C4-2B (cell line): Measurements from ENCODE around the gene BTRC.

ENCODE experiments used
- H3K27ac ChIP-seq: fragments of 450-650 bp; 2 replicates; pipeline ENCODE4 v1.5.1; 2017
- CTCF ChIP-seq: fragments of 450-650 bp; conservative IDR thresholded peaks from 2 replicates; pipeline ENCODE4 v1.5.1; 2017; ENCODE audit warnings: mild to moderate bottlenecking
- ZFX ChIP-seq: fragments of 450-650 bp; IDR thresholded peaks from 2 replicates; pipeline ENCODE4 v1.6.1; 2017

BTRC gene

GRCh38 chr10:101450277-101451080 lies 96.5 kb downstream of the BTRC start:
- no peak for TF ChIP-seq CTCF
- TF ChIP-seq ZFX: no peak
- H3K27ac ChIP-seq: no peak overlapping the region

DNA sequence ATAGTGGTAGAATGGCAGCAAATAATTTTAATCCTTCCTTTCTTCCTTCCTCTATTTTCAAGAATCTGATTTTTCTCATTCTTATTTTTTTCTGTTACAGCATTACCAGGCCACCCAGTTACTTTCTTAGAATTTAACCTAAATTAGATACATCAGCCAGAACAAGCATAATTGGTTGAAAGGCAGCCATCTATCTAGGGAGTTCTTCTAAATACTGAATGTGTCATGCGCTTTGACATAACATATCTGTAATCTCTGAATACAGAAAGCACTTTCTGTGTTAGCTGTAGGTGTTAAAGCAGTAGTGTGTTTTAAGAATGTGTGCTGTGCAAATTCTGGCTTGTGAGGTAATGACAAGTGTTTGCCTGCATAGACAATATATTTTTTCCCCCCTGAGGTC lies 97.3 kb downstream of the BTRC start:
- H3K27ac ChIP-seq: no peak overlapping the region
- TF ChIP-seq ZFX (no peak), CTCF (no peak)

GRCh38 chr10:101451667-101452069 lies 97.7 kb downstream of the BTRC start:
- TF ChIP-seq CTCF (no peak), ZFX (no peak)

GRCh38 chr10:101452176-101452575 lies 98.2 kb downstream of the BTRC start:
- TF ChIP-seq ZFX: no peak
- TF ChIP-seq CTCF: no peak
- no peak overlapping the region for H3K27ac ChIP-seq

More at GRCh38 chr10:101451667-101452069, 97.7 kb downstream of the BTRC start:
- no peak overlapping the region for H3K27ac ChIP-seq

- TF ChIP-seq ZFX (no peak), CTCF (no peak)
- no peak overlapping the region for H3K27ac ChIP-seq
Observed at GRCh38 chr10:101452593-101452992, 98.6 kb downstream of the BTRC start.

- no peak overlapping the region for H3K27ac ChIP-seq
- no peak for TF ChIP-seq ZFX
- TF ChIP-seq CTCF: no peak
Observed at GRCh38 chr10:101453318-101453717, 99.4 kb downstream of the BTRC start.

DNA sequence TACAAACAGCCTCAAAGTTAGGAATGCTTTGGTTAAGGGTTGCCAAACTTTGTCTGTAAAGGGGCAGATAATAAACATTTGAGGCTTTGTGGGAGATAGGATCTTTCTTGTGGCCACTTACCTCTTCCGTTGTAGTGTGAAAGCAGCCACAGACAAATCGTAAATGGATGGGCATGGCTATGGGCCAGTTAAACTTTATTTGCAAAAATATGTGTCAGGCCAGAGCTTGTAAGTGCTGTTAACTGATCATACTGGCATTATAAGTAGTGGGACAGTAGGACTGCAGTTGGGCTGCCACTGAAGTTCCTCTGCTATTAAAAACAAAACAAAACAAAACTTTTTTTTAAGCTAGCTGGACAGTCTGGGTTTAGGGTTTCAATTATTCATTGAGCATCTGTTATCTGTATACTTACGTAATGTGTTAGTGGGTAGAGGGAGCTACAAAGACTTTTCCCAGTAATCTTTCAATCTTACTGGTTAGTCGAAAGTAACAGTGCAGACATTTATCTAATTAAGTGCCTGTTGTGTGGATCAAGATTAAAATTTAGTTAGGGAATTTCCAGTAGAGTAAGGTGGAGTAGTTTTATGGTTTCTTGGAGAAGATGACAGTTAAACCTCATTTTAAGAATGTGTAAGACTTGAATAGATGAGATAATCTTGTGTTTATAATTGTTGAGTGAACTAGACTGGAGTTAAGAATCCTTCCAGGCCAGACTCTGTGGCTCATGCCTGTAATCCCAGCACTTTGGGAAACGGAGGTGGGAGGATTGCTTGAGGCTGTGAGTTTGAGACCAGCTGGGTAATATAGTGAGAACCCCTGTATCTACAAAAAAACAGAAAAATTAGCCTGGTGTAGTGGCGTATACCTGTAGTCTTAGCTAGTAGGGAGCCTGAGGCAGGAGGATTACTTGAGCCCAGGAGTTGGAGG lies 100.1 kb downstream of the BTRC start:
- no peak overlapping the region for H3K27ac ChIP-seq
- no peak for TF ChIP-seq ZFX
- no peak for TF ChIP-seq CTCF
